H1 (cell line): Measurements from ENCODE around the gene PIGL. TPM values are rescaled to one million over a fixed set of nuclear protein-coding genes. Genes with fewer than 3 reads are reported as not detected.

Experiments used
- BCL11A ChIP-seq, 2 experiments: IDR thresholded peaks; one replicate each; pipeline ENCODE4 v1.6.1; 2011; ENCODE audit warnings: low read depth in 2 of 2, low read length in 2 of 2, mild to moderate bottlenecking in 2 of 2
- CHD7 ChIP-seq: fragments of 300-600 bp; sonication (generic); IDR thresholded peaks from 2 replicates; pipeline ENCODE4 v1.7.1; 2012; ENCODE audit warnings: low read length, moderate library complexity, mild to moderate bottlenecking, inconsistent platforms; ENCODE audit not compliant: insufficient replicate concordance
- PHF8 ChIP-seq: fragments of 200-600 bp; sonication (generic); conservative IDR thresholded peaks from 2 replicates; pipeline ENCODE4 v1.7.1; 2012; ENCODE audit warnings: low read depth, mild to moderate bottlenecking, inconsistent platforms, low read length, moderate library complexity
- SP4 ChIP-seq: IDR thresholded peaks from 2 replicates; pipeline ENCODE4 v1.6.1; 2012; ENCODE audit warnings: low read length, inconsistent platforms
- SRF ChIP-seq: IDR thresholded peaks from 2 replicates; pipeline ENCODE4 v1.6.1; 2011; ENCODE audit warnings: mild to moderate bottlenecking, low read depth, low read length, moderate library complexity
- polyA plus RNA-seq, 7 experiments: library from polyadenylated mRNA; depleted of rRNA in 3 of 7; stranded (reverse) in 5 of 7; unstranded in 2 of 7; fragments of >200 nt in 5 of 7; fragments of 200-250 nt in 2 of 7; gene quantifications; 1 replicate in 5 of 7; 2 replicates in 1 of 7; 4 replicates in 1 of 7; pipeline versions ENCODE4 v1.2.1 to v1.2.3, GENCODE V29; 2011 to 2013; ENCODE audit warnings: missing spikeins in 2 of 7, mixed read lengths in 2 of 7
- total RNA-seq: library from RNA; stranded (reverse); fragmentation: NEBNext Ultra II Directional; extraction: Animal tissue kit (Norgen Biotek cat#: 25700); gene quantifications from 2 replicates; pipeline ENCODE4 v1.2.1, GENCODE V29; 2021
- TF ChIP-seq, protein P1 (sequence below), 3 experiments: IDR thresholded peaks; 1 replicate in 2 of 3; 2 replicates in 1 of 3; pipeline versions ENCODE4 v1.5.1 to v1.6.1; 2011; ENCODE audit warnings: low read length in 3 of 3, mild to moderate bottlenecking in 3 of 3, inconsistent platforms in 2 of 3, low read depth in 1 of 3, moderate library complexity in 1 of 3; ENCODE audit not compliant: insufficient read depth in 1 of 3; ENCODE audit errors: control extremely low read depth in 1 of 3

PIGL gene
- total and polyA plus RNA-seq, 2 of the 8 experiments (the other 6 are each of a cell fraction or from before 2014, with no cell fraction given): 28.4 to 30.8 TPM

- no peak for TF ChIP-seq CHD7
- TF ChIP-seq SRF: no peak
- no peak for TF ChIP-seq BCL11A (IDR thresholded peaks at IDR 0.05; ENCODE audit: low read depth in 2 of 2, low read length in 2 of 2)
- TF ChIP-seq SP4: no peak
- TF ChIP-seq PHF8: no peak
- TF ChIP-seq, protein P1, sequence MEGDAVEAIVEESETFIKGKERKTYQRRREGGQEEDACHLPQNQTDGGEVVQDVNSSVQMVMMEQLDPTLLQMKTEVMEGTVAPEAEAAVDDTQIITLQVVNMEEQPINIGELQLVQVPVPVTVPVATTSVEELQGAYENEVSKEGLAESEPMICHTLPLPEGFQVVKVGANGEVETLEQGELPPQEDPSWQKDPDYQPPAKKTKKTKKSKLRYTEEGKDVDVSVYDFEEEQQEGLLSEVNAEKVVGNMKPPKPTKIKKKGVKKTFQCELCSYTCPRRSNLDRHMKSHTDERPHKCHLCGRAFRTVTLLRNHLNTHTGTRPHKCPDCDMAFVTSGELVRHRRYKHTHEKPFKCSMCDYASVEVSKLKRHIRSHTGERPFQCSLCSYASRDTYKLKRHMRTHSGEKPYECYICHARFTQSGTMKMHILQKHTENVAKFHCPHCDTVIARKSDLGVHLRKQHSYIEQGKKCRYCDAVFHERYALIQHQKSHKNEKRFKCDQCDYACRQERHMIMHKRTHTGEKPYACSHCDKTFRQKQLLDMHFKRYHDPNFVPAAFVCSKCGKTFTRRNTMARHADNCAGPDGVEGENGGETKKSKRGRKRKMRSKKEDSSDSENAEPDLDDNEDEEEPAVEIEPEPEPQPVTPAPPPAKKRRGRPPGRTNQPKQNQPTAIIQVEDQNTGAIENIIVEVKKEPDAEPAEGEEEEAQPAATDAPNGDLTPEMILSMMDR (IDR thresholded peaks at IDR 0.05; ENCODE audit: control extremely low read depth in 1 of 3, insufficient read depth in 1 of 3, low read depth in 1 of 3, low read length in 3 of 3): no peak
- TF ChIP-seq, all 59 proteins: peak for 0
Observed at GRCh38 chr17:16319969-16320368, 103.0 kb downstream of the PIGL start (continued).
